ENCODE results near the gene ISY1.

- TF ChIP-seq CTCF (IDR thresholded peaks at IDR 0.05) = no peak
- no peak for TF ChIP-seq EZH2 (IDR thresholded peaks at IDR 0.05; ENCODE audit: borderline replicate concordance, insufficient read depth, low read depth, low read length, poor library complexity, severe bottlenecking)
These were observed 46.6 kb upstream of the ISY1 start for GRCh38 chr3:129207479-129207878.

All from B cell (primary cell).